Inflammatory macrophage treated with lipopolysaccharide for 4 hours (primary cell): ENCODE data around the gene GRAMD1A.
"Not testable (repeated sequence)": the region's sequence is repeated elsewhere in the genome, so short reads cannot be mapped to it uniquely, and the experiment has no call there.

Source experiments
- DNase-seq: peaks from one replicate; pipeline ENCODE4 v3.0.0-alpha.2; 2020

GRAMD1A gene

GRCh38 chr19:35038623-35039512 lies 38.7 kb downstream of the GRAMD1A start:
- DNase-seq = peak; percentile 33

- DNase-seq = no peak
Observed at GRCh38 chr19:35039881-35040825, 40.0 kb downstream of the GRAMD1A start.

GRCh38 chr19:35040826-35041547 lies 40.9 kb downstream of the GRAMD1A start:
- DNase-seq = peak; percentile 40

- no peak for DNase-seq
Observed at GRCh38 chr19:35041548-35042055, 41.5 kb downstream of the GRAMD1A start, which contains the start of gene HPN. HPN (plus strand) TSS chr19:35041721; CDS start chr19:35042507, 786 bp downstream.

DNA sequence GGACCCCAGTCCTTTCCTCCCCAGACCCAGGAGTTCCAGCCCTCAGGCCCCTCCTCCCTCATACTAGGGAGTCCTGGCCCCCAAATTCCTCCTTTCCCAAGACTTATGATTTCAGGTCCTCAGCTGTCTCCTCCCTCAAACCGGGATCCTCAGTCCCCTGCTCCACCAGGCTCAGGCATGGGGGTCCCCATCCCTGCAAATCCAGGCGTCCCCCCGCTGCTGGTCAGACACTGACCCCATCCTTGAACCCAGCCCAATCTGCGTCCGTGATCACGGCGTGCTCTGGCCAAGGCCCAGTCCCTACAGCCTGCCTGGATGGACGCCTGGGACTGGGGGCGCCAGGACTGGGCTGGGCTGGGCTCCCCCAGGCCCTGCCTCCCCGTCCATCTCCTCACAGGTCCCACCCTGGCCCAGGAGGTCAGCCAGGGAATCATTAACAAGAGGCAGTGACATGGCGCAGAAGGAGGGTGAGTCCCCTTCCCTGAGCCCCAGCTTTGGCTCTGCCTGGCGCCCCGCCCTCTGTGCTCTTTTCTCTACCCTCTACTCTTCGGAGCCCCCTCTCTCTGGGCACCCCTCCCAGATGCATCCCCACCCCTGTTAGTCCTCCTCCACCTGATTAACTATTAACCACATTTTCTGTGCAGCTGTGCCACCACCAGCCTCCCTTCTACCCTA lies 42.1 kb downstream of the GRAMD1A start:
- DNase-seq = no peak

DNA sequence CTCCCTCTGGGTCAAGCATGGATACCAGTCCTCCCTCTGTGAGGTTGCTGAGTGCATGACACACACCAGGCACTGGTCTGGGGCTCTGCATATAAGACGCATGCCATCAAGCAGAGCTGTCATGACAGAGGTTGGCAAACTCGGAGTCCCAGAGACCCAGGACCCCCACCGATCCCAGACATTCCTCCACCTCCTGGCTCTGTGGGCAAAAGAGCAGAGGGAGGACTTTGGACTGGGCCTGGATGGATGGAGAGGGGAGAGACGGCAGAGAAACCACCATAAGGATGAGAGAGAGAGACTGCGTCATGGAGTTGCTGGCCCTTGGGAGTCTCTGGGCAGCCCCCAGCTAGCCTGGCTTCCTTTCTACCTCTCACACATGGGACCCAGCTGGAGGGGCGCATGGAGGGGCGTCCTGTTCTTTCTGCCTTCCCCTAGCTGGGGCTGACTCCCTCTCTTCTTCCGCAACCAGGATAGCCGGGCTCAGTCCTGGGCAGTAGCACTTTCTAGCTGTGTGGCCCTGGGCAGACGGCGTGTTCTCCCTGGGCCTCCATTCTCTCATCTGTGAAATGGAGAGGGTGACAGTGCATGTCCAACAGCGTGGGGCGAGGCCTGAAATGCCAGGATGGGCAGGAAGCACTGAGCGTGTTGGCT lies 43.0 kb downstream of the GRAMD1A start:
- DNase-seq = no peak

DNA sequence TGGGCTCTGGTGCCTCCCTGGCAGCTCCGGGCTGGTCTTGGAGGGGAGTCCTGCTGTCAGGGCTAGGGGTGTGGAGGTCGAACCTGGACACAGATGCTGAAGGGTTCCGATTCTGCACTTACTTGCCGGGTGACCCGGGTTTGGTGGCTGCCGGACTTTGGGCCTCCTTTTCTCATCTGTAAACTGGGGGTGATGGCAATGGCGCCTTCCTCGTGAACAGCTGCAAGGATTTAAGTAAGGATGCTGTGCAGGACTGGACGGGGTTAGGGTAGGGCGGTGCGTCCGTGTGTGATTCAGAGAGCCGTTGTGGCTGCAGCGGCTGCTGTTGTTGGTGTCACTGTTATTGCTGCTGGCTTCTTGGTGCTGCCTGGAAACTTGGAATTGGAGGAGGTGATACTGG lies 43.8 kb downstream of the GRAMD1A start:
- no peak for DNase-seq

DNA sequence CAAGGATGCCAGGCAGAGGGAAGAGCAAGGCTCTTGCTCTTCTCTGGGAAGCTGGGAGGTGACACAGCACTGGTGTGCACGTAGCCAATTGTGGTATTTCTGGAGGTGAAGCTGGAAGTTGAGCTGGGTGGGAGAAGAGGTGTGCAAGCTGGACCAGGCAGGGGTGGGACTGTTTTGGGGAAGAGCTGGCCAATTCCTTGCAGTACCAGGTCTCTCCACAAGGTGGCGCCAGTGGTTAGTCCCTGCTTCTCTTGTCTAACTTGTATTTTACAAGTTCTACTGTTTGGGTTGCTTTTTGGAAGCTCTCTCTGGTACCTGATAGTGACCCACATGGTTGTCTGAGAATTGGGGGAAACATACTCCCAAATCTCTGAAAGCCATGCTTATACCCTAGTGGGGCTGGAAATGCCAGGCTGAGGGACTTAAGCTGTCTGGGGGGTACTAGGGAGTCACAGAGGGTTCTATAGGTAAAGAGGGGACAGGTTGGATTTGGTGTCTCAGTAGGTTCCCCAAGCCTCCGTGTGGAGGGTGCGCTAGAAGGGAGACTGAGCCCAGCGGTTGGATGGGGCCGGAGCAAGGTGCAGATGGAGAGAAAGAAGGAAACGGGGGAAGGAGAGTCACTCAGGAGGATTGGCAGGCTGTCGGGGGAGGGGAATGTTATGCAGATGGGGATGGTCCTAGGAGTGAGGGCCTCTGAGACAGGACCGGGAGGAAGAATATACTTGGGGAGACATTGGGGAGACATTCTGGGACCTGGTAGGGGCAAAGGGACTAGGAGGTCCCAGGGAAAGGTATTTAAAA lies 44.4 kb downstream of the GRAMD1A start:
- no peak for DNase-seq

GRCh38 chr19:35045667-35046300 lies 45.7 kb downstream of the GRAMD1A start:
- peak; percentile 63 for DNase-seq

DNA sequence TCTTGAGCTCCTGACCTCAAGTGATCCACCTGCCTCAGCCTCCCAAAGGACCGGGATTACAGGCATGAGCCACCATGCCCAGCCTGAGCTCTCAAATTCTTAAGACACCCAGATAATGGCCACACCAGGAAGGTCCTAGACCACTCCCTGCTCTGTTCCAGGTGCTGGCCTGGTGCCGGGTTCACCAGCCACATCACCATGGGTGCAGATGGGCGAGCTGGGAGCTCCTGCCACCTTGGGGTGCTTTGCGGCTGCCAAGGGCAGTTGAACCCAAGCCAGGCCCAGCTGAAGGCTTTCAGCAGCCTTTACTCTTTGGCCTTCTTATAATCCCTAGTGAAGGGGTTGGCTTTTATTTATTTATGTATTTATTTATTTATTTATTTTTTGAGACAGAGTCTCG lies 46.3 kb downstream of the GRAMD1A start:
- no peak for DNase-seq

- DNase-seq = no peak
Observed at GRCh38 chr19:35048911-35049411, 48.8 kb downstream of the GRAMD1A start.

DNA sequence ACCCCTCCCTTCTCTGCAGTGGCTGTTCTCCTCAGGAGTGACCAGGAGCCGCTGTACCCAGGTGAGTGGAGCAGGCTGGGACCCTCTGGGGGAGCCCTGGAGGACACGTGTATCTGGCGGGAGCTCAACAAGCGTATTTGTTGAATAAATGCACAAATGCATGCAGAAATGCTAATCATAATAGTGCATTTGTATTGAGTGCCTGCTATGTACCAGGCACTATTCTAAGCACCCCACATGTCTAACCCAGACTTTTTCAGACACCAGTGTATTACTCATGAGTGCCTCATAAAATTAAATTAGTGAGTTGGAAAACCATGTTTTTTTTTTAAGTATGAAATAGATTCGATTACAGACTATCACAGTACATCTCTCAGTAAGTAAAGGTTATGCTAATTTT lies 49.3 kb downstream of the GRAMD1A start:
- no peak for DNase-seq

GRCh38 chr19:35050662-35051061 lies 50.5 kb downstream of the GRAMD1A start:
- not testable (repeated sequence) for DNase-seq

DNA sequence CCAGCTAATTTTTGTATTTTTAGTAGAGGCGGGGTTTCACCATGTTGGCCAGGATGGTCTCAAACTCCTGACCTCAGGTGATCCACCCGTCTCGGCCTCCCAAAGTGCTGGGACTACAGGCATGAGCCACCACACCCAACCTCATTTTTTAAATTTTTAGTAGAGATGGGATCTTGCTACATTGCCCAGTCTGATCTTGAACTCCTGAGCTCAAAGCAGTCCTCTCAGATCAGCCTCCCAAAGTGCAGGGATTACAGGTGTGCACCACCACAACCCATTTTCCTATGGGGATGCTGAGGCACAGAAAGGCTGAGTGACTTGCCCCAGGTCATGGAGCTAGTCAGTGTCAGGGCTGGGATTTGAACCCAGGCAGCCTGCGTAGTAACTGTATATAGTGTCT lies 51.1 kb downstream of the GRAMD1A start:
- not testable (repeated sequence) for DNase-seq

DNA sequence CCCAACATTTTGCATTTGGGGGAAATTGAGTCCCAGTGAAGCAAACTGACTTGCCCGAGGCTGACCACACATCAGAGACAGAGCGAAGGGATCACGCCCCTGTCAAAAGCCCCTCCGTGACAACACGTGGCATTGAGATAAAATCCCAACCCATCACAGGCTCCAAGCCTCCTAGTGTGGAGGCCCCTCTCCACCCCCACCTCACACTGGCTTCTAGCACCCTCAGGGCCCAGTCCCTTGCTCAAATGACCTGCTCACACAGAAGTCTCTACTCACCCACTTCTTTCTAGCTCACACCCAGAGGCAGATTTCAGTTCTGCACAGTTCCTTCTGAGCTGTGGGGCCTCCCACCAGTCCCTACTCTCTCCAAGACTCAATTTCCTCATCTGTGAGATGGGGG lies 51.7 kb downstream of the GRAMD1A start:
- no peak for DNase-seq

GRCh38 chr19:35052599-35053190 lies 52.6 kb downstream of the GRAMD1A start:
- DNase-seq = no peak

GRCh38 chr19:35053667-35054293 lies 53.7 kb downstream of the GRAMD1A start:
- no peak for DNase-seq

GRCh38 chr19:35054626-35055025 lies 54.5 kb downstream of the GRAMD1A start:
- no peak for DNase-seq

GRCh38 chr19:35055715-35056179 lies 55.6 kb downstream of the GRAMD1A start:
- DNase-seq = no peak
